ENCODE data around the gene YWHAG.
"Not testable (repeated sequence)": the region's sequence is repeated elsewhere in the genome, so short reads cannot be mapped to it uniquely, and the experiment has no call there.

YWHAG gene

GRCh38 chr7:76358481-76359110, at the start of gene YWHAG:
Gene YWHAG (minus strand): TSS chr7:76358991. CDS start chr7:76358808, 183 bp downstream.
- DNase-seq, result peak; percentile 94

- DNase-seq, result no peak
Observed at GRCh38 chr7:76408121-76408560, 49.4 kb upstream of the YWHAG start.

- DNase-seq, result no peak
Observed at GRCh38 chr7:76407718-76408117, 48.9 kb upstream of the YWHAG start.

- DNase-seq, result no peak
Observed at GRCh38 chr7:76405738-76406137, 46.9 kb upstream of the YWHAG start.

GRCh38 chr7:76403780-76404494, 45.1 kb upstream of the YWHAG start:
- DNase-seq, result peak; percentile 84

- not testable (repeated sequence) for DNase-seq
Observed at GRCh38 chr7:76403097-76403496, 44.3 kb upstream of the YWHAG start.

- no peak for DNase-seq
Observed at GRCh38 chr7:76400248-76400647, 41.5 kb upstream of the YWHAG start.

GRCh38 chr7:76397409-76398183, 38.8 kb upstream of the YWHAG start:
- peak; percentile 91 for DNase-seq

GRCh38 chr7:76396864-76397263, 38.1 kb upstream of the YWHAG start:
- no peak for DNase-seq

GRCh38 chr7:76395965-76396726, 37.4 kb upstream of the YWHAG start:
- DNase-seq, result peak; percentile 24

- not testable (repeated sequence) for DNase-seq
Observed at GRCh38 chr7:76395605-76395964, 36.8 kb upstream of the YWHAG start.

GRCh38 chr7:76394957-76395356, 36.2 kb upstream of the YWHAG start:
- DNase-seq, result no peak

- peak; percentile 97 for DNase-seq
Observed at GRCh38 chr7:76393116-76394031, 34.6 kb upstream of the YWHAG start.

GRCh38 chr7:76392531-76393115, 33.8 kb upstream of the YWHAG start:
- no peak for DNase-seq

- no peak for DNase-seq
Observed at GRCh38 chr7:76390092-76390491, 31.3 kb upstream of the YWHAG start.

GRCh38 chr7:76387789-76388188, 29.0 kb upstream of the YWHAG start:
- not testable (repeated sequence) for DNase-seq

- no peak for DNase-seq
Observed at GRCh38 chr7:76386691-76387260, 28.0 kb upstream of the YWHAG start.

GRCh38 chr7:76383089-76383944, 24.5 kb upstream of the YWHAG start:
- peak; percentile 57 for DNase-seq

GRCh38 chr7:76381814-76382213, 23.0 kb upstream of the YWHAG start:
- no peak for DNase-seq

GRCh38 chr7:76380623-76380966, 21.8 kb upstream of the YWHAG start:
- no peak for DNase-seq
